Measurements from ENCODE around the gene FXR2.

GRCh38 chr17:7591596-7591995 lies 23.1 kb downstream of the FXR2 start:
- no peak for TF ChIP-seq POLR2A (IDR thresholded peaks at IDR 0.05)
- no peak for TF ChIP-seq CTCF (IDR thresholded peaks at IDR 0.05)

Data from lower leg skin (tissue), 3 donors.